CD4-positive, alpha-beta T cell treated with Interleukin-17A for 4 hours (primary cell): ENCODE measurements around the gene HGFAC.
"Not testable (repeated sequence)": the region's sequence is repeated elsewhere in the genome, so short reads cannot be mapped to it uniquely, and the experiment has no call there.

Experiments
- DNase-seq: peaks from one replicate; pipeline ENCODE4 v3.0.0-alpha.2; 2020; ENCODE audit warnings: mixed read lengths

Gene HGFAC

DNA sequence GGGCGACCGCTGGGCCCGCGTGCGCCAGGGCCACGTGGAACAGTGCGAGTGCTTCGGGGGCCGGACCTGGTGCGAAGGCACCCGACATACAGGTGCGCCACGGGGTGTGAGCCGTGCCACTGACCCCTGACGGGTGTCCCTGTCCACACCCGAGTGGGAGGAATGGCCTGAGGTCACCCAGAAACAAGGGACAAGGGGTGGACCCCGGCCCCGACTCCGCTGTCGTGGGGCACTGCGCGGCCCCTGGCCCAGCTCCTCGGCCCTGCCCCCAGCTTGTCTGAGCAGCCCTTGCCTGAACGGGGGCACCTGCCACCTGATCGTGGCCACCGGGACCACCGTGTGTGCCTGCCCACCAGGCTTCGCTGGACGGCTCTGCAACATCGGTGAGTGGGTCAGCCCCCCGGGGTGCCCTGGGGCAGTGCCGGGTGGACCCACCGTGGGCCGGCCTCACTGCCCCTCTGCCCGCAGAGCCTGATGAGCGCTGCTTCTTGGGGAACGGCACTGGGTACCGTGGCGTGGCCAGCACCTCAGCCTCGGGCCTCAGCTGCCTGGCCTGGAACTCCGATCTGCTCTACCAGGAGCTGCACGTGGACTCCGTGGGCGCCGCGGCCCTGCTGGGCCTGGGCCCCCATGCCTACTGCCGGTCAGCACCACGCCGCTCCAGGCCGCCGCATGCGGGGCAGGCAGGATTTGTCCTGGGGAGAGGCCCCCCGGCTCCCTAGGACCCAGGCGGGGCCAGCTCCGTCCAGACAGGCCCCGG is 2.8 kb downstream of the HGFAC start:
- no peak for DNase-seq

DNA sequence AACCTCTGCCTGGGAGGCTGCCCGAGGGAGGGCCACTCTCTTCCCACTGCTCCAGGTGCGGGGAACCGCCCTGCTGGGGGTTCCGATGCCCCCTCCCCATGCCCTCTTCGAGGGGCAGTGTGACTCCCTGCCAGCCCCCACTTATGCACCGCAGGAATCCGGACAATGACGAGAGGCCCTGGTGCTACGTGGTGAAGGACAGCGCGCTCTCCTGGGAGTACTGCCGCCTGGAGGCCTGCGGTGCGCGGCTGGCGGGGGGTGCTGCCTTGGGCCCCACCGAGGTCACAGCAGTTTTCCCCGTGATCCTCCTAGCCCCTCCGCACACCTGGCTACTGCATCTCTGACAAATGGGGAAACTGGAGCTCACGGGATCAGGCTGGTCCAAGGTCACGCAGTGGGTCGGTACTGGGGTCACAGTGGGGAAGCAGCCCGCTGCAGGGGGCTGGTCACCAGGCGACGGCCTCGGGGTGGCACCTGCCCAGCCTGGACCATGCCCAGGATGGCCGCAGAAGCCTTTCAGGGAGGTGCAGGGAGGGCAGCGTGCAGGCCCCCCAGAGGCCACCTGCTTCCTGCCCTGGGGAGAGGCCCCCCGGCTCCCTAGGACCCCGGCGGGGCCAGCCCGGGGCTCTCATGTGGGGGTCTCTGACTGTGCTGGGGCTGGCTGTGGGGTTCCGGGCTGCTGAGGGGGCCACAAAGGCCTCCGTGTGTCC is 3.5 kb downstream of the HGFAC start:
- DNase-seq = no peak

DNA sequence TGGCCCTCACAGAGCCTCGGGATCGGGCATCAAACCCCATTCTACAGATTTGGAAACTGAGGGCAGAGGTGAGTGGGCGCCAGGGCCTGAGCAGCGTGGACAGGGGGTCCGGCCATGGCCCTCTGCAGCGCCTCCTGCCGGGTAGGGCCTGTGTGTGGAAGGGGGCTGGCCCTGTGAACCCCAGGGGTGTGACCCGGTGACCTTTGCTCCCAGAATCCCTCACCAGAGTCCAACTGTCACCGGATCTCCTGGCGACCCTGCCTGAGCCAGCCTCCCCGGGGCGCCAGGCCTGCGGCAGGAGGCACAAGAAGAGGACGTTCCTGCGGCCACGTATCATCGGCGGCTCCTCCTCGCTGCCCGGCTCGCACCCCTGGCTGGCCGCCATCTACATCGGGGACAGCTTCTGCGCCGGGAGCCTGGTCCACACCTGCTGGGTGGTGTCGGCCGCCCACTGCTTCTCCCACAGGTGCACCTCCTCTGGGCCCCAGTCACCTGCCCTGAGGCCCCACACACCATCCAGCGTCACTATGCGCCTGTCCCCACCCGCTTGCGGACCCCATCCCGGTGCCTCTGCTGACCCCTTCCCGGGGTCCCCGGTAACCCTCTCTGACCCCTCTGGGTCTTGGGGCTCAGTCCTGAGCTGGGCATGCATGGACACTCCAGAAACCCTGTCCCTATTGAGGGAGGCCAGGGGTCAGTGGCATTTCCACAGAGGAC is 4.2 kb downstream of the HGFAC start:
- no peak for DNase-seq

DNA sequence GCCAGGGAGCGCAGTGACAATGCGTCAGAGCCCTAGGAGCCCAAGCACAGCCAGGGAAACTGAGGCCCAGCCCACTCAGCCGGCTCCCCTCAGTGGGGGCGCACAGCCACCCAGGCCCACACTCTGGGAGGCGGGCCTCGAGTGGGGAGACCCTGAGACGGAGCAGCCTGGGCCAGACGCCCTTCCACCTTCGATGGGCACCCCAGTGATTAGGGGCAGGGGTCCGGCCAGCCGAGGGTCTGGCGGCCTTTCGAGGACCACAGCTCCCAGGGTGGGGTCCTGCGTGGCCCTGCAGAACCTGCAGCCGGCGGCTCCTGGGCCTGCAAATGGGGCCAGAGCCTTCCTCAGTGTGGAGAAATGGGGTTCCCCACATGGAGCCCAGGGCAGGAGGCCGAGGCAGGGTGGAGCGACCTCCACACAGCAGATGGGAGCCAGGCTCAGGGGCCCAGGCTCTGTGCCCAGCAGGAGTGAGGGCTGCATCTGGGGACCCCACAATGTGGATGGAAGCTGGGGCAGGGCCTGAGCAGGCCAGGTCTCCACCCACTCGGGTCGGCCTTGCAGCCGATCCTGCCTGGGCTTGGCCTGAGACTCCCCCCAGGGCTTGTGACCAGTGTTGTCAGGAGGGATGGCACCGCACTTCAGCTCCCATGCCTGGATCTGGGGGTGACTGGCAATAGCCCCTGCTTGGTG is 5.0 kb downstream of the HGFAC start:
- DNase-seq = no peak

DNA sequence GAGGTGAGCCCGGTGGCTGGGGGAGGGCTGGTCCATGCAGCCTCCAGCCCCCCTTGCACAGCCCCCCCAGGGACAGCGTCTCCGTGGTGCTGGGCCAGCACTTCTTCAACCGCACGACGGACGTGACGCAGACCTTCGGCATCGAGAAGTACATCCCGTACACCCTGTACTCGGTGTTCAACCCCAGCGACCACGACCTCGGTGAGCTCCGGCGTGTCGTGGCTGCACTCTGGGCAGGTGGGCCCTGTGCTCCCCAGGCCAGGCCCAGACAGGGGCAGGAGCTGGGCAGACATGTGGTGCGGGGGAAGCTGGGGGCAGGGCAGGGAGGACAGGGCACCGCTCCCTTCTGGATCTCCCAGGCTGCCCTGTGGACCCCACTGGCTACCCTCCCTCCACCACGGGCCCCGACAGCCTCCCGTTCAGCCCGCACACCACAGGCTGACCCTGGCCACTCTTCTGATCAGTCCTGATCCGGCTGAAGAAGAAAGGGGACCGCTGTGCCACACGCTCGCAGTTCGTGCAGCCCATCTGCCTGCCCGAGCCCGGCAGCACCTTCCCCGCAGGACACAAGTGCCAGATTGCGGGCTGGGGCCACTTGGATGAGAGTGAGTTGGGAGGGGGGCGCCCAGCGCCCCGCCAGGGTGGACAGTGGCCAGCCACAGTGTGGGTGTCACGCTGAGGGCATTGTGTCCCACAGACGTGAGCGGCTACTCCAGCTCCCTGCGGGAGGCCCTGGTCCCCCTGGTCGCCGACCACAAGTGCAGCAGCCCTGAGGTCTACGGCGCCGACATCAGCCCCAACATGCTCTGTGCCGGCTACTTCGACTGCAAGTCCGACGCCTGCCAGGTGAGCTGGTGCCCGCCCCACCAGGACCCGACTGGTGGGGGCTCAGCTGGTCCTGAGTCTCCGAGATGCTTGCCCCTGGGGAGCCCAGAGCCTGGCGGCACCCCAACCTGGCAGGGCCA is 5.9 kb downstream of the HGFAC start:
- no peak for DNase-seq

DNA sequence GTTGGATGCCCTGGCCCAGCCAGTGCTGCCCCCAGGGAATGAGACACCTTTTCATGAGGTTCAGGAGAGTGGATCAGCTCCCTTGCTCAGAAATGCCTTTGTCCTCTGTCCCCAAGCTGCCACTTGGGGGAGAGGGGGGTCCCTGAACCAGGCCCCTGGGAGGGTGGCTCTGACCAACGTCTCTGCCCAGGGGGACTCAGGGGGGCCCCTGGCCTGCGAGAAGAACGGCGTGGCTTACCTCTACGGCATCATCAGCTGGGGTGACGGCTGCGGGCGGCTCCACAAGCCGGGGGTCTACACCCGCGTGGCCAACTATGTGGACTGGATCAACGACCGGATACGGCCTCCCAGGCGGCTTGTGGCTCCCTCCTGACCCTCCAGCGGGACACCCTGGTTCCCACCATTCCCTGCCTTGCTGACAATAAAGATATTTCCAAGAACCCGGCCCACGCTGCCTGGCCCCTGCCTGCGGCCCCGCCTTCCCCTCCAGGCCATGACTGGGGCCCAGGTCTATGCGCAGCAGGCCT is 7.3 kb downstream of the HGFAC start:
- no peak for DNase-seq

DNA sequence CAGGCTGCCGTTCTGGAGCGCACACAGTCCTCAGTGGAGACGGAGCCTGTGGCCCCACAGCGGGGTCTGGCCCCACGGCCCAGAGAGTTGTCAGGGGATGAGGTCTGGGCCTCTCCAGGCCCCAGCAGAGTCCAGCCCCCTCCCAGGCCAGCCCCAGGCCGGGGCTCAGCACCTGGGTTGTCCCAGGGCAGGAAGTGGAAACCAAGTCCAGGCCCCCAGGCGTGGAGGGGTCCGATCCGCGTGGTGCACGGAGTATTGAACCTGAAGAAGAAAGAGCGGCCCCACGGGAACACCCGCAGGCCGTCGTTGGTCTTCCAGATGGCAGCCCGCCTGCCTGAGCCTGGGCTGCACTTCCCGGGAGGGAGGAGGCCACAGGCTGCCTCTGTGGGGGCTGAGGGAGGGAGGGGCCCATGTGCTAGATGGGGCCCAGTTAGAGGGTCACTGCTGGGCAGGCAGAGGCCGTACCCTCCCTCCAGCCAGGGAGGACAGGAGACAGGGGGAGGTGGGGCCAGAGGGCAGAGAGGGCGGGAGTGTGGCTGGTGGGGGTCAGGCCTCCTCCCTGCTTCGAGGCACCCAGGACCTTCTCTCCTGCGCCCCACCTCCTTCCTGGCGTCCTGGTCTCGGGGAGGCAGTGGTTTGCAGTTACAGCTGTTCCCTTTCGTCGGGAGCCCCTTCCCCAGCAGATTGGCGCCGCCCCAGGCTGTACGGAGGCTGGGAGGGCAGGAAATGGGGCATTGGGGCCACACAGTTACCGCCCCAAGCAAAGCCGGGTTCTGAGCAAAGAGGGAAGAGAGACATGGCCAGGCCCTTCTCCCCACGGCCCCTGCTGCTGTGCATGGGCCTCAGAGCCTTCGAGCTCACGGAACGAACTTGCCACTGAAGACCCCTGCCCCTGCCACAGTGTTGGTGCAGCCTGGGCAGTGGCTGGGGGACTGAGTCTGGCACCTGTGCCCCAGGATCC is 8.1 kb downstream of the HGFAC start:
- no peak for DNase-seq

DNA sequence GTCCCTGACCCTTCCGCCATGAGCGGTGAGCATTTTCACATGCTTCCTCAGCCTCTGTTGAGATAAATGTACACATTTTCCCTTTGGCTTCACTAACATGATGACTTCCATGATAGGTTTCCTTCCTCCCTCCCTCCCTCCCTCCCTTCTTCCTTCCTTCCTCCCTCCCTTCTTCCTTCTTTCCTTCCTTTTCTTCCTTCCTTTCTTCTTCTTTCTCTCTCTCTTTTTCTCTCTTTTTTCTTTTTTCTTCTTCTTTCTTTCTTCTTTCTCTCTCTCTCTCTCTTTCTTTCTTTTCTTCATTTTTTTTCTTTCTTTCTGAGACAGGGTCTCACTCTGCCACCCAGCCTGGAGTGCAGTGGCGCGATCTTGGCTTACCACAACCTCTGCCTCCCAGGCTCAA is 8.9 kb downstream of the HGFAC start:
- no peak for DNase-seq

DNA sequence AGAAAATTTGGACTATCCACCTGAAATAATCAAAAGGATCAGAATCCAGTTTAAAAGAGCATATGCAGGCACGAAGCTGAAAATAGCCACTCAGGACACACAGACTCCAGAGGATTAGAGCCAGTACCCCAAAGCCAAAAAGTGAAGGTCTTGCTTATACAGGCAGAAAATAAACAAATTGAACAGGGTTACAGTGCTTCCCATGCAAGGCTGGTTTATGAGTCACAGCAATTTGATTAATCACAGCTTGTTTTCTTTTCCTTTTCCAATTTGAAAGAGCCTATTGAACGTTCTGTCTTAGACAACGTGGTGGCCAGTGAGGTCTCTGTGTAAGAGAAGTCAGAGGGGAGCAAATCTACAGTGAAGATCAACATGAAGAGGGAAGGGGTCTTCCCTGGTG is 10.2 kb downstream of the HGFAC start:
- DNase-seq = no peak

DNA sequence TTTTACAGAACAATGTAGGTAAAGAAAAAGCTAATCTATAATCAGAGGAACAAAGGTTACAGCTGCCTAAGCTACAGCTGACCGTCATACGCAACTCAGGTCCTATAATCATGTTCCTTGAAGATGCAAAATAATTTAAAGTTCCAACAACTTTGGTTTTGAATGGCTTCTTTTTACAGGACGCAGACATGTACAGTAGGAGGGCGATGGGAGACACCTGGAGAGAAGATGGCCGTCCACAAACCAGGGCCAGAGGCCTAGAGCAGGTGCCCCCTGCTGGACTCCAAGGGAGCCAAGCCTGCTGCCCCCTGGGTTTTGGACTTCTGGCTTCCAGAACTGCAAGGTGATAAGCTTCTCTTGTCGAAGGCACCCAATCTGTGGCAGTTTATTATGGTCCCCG is 10.6 kb downstream of the HGFAC start:
- no peak for DNase-seq

DNA sequence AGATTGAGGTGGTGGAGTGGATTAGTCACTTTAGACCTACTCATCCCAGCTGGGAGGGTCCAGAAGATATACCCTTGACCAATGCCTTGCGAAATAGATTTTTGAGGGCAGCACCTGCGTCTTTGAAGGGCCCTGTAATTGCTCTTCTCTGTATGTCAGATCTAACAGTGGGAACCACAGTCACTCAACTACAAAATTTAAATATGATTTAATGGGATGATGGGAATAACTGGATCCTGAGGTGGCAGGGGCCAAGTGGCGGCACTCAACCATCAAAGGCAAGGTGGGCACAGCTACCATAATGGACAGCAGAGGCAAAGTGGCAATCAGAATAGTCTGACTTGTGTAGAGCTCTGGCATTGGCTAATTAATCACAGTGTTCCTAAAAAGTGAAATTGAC is 13.8 kb downstream of the HGFAC start:
- DNase-seq = not testable (repeated sequence)

DNA sequence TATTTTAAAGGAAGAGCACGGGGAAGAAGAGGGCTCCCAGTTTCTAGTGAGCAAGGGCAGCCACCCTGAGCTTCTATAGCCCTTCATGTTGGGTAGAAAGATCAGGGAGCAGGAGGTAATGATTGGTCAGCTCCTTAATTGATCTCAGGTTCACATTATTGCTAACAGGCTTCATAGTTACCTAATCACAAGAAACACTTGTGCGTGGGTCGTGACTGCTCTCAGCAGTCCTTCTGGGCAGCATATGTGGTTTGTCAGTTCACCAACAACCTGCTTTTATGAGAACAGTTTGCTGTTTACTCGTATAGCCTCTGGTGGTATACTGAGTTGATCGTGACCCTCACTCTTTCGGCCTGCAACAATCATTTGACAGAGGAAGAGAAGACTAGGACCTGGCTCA is 16.6 kb downstream of the HGFAC start:
- DNase-seq = no peak

DNA sequence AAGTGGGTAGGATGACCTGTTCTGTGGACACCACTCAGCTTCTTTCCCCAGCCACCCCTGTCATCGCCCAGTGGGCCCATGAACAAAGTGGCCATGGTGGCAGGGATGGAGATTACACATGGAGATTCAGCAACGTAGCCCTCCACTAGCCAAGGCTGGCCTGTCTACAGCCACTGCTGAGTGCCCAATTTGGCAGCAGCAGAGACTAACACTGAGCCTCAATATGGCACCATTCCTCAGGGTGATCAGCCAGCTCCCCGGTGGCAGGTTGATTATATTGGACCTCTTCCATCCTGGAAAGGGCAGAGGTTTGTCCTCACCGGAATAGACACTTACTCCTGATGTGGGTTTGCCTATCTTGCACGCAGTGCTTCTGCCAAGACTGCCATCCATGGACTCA is 17.4 kb downstream of the HGFAC start:
- not testable (repeated sequence) for DNase-seq

DNA sequence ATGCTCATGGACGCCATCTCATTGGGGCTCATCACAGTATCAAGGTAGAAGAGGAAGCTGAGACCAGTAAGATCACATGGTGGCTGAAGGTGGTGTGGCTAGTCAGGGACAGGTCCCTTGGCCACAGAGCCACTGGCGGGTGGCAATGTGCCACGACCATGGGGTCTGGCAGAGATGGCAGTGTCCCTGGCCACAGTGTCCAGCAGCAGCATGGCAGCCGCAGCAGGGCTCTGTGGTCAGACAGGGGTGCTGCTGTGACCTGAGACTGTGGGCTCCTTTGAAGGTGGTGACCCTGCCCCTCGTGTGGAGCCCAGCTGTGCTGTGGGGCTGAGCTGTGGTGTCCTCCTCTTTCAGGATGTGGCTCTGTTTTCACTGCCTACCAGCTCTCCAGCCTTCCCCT is 19.2 kb downstream of the HGFAC start:
- no peak for DNase-seq

DNA sequence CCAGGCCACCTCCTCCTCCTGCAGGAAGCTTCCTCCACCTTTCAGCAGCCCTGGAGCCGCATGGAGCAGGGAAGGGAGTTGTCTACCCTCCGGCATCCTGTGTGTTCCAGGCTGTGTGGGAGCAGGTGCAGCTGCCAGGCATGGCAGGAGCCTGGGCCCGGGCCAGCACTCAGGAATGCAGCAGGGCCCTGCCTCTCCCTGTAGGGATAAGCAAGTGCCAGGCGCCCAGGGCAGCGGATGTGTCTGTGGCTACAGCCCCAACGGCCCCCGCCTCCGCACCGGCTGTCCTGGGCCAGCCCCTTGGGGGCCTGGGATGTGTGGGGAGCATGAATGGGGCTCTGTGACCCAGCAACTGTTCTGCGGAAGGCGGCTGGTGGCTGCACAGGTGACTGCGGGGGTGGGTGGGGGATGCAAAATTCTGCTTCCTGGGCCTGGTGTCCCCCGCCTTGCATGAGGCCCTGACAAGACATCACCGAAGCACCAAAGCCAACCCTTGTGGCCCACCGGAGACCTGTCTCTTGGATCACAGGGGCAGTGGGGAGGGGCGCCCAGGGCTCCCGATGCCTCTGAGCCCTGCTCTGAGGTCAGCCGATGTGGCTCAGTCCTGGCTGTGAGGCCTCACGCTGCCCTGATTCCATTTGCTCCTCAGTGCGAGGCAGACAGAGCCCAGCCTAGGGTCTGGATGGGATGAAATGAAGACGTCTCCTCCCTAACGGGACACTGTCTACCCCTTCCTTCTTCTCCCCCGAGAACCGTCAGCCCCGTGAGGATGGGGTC is 19.9 kb downstream of the HGFAC start:
- DNase-seq = no peak

DNA sequence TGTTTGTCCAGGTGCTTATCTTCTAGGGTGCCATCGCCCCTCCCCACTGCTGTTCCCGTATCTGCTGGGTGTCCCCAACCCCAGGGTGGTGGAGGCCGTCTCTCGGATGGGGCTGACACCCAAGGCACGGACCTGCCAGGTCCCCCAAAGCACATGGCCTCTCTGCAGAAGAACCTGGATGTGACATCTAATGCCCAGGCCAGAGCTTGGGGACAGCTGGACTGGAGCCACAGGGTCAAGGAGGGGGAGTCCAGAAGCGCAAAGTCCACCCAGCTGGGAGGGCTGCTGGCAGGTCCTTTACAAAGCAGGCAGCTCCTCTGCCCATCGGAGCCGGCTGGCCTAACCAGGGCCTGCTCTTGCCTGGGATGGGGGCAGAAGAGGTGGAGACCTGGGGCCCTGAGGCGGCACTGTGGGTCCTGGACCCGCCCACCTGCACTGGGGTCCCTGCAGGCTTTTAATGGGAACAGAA is 20.6 kb downstream of the HGFAC start:
- DNase-seq = no peak

DNA sequence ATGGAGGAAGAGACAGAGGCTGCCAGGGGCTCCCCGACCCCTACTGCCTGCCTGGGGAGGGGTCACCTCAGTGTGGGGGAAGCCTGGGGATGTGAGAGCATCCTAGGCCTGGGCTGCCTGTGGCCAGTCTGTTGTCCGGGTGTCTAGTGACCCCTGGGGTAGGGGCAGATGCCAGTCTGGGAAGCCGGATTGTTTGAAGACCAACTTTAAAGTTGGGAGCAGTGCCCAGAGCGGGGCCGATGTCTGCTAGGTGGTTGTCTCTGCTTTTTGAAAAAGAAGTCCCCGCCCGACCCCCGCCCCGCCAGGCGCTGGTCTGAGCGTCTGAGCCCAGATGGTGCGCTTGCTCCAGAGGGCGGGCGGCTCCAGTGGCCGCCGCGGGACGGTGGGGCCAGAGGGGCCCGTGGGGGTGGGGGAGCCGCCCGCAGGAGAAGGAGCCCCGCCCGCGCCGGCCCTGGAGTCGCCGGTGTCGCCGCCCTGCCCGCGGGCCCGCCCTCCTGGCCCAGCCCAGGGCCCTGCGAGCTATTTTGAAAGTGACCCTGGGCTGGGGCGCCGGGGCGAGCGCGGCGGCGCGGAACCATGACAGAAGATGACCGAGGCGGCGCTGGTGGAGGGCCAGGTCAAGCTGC is 21.1 kb downstream of the HGFAC start, which contains the start of gene DOK7:
Gene DOK7, plus strand, starts transcription at position 517 of the 626 bp plus-strand sequence. Its CDS starts 70 bp downstream, at position 587.
- DNase-seq = no peak

DNA sequence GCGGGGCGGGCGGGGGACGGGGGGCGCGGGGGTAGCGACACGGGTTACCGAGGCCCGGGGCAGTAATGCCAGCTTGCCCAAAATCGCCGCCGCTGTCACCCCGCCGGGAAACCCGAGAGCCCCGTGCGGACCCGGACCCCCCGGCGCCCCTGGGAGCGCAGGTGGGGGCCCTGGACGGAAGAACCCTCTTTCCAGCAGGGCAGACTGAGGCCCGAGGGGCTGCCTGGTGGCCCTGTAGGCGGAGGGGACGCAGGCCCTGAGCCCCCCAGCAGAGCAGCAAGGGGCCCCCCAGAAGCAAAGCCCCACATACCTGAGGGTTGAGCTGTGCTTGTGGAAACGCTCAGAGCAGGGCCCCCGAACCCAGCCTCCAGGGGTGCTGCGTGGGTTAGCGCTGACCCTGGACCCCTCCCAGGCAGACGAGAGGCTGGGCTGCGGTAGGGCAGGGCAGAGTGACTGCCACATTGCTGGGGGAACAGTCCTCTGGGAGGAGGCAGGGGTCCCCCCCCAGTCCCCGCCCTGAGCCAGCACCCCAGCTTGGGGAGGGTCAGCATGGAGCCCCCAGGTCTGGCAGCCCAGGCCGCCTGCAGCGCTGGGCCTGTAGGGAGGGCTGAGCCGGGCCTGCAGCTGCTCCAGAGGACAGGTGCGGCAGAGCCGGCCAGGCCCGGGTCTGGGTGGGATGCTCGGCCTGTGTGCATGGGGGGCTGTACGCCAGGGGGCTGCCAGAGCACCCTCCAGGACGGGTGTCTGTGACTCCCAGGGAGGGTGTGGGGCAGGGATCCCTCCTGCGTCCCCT is 22.0 kb downstream of the HGFAC start:
- no peak for DNase-seq
